Body of pancreas (tissue), 4 donors: ENCODE results near the gene MRPL39. TPM values are rescaled to one million over a fixed set of nuclear protein-coding genes. Genes with fewer than 3 reads are reported as not detected.

Experiments
- ATAC-seq: fragments of 150-250 bp; one replicate; pipeline ENCODE4 v1.9.1; 2016
- DNase-seq, 4 donors: peaks; one replicate each; pipeline ENCODE4 v3.0.0-alpha.2; 2019
- H3K27ac ChIP-seq, 4 donors: fragments of 200-600 bp; sonication (generic); 1 replicate in 3 of 4; 2 replicates in 1 of 4; pipeline versions ENCODE4 v1.5.1 to v1.6.1; 2016 to 2019; ENCODE audit warnings: mild to moderate bottlenecking in 1 of 4, mixed read lengths in 1 of 4, moderate library complexity in 1 of 4
- H3K27me3 ChIP-seq, 2 donors: fragments of 200-600 bp; sonication (generic); one replicate each; pipeline ENCODE4 v1.6.0; 2016; ENCODE audit warnings: mild to moderate bottlenecking in 1 of 2
- H3K36me3 ChIP-seq, 2 donors: fragments of 200-600 bp; sonication (generic); replicated peaks in 1 of 2; 2 replicates each; pipeline ENCODE4 v1.5.1; 2016; ENCODE audit warnings: low read depth in 2 of 2; ENCODE audit not compliant: insufficient read depth in 1 of 2
- H3K4me1 ChIP-seq: fragments of 200-600 bp; sonication (generic); one replicate; pipeline ENCODE4 v1.6.0; 2016
- H3K4me3 ChIP-seq, 2 donors: fragments of 200-600 bp; sonication (generic); 1 replicate in 1 of 2; 2 replicates in 1 of 2; pipeline ENCODE4 v1.5.1; 2016 to 2019
- H3K9me3 ChIP-seq, 3 donors: fragments of 200-600 bp; sonication (generic); 1 replicate in 2 of 3; 2 replicates in 1 of 3; pipeline ENCODE4 v1.5.1; 2016
- POLR2A ChIP-seq, 3 donors: fragments of 450-650 bp; IDR thresholded peaks; one replicate each; pipeline ENCODE4 v1.6.1; 2016; ENCODE audit warnings: antibody characterized with exemption in 3 of 3, mild to moderate bottlenecking in 2 of 3
- WGBS, 2 donors: methylation state at CpG; one replicate each; pipeline ENCODE4 v1.1.5; 2017; 5-methylcytosine and 5-hydroxymethylcytosine counted together
- intact Hi-C: fragments of 100-400 bp; cut with DNase I; formaldehyde crosslinking; loops from one replicate; pipeline ENCODE4 v1.15.1; 2023
- total RNA-seq, 2 donors: library from RNA; depleted of rRNA; stranded (reverse); fragments of >200 nt; gene quantifications; one replicate each; pipeline ENCODE4 v1.1.0, GENCODE V29; 2016
- TF ChIP-seq, protein P1 (sequence below), 7 experiments: fragments of 450-650 bp in 4 of 7; fragments of 200-600 bp in 3 of 7; sonication (generic) in 3 of 7; IDR thresholded peaks; one replicate each; pipeline ENCODE4 v1.5.1; 2016 to 2019; ENCODE audit warnings: antibody characterized with exemption in 7 of 7

MRPL39 gene
- total RNA-seq, 2 donors from 2014 or later, result 4.4 to 6.3 TPM

DNA sequence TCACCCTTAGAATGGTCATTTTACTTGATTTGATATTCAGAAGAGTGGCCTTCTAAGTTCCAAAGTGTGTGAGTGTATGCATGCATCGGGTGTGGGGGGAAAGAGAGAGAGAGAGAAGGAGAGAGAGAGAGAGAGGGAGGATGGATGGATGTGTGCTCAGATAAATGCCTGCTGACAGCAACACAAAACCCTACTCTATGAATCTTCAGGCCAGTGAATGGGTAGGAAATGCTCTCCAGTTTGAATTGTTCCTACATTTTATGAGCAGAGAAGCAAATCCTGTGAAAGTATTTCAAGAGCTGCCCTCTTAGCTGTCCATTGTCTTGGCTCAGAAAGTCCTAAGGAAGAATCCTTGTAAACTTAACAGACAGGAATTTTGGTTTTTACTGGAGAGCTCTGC, 39.2 kb upstream of the MRPL39 start:
- no peaks in the 10 kb centered on the region for H3K9me3 ChIP-seq
- H3K27ac ChIP-seq, result no peak overlapping the region
- intact Hi-C loops, result no loop called here
- 55 to 63% methylated on average over 1 of the region's 1 CpG for WGBS, 2 donors
- H3K4me1 ChIP-seq, result no peaks in the 10 kb centered on the region
- H3K27me3 ChIP-seq, result no peaks in the 10 kb centered on the region
- TF ChIP-seq, protein P1, sequence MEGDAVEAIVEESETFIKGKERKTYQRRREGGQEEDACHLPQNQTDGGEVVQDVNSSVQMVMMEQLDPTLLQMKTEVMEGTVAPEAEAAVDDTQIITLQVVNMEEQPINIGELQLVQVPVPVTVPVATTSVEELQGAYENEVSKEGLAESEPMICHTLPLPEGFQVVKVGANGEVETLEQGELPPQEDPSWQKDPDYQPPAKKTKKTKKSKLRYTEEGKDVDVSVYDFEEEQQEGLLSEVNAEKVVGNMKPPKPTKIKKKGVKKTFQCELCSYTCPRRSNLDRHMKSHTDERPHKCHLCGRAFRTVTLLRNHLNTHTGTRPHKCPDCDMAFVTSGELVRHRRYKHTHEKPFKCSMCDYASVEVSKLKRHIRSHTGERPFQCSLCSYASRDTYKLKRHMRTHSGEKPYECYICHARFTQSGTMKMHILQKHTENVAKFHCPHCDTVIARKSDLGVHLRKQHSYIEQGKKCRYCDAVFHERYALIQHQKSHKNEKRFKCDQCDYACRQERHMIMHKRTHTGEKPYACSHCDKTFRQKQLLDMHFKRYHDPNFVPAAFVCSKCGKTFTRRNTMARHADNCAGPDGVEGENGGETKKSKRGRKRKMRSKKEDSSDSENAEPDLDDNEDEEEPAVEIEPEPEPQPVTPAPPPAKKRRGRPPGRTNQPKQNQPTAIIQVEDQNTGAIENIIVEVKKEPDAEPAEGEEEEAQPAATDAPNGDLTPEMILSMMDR (IDR thresholded peaks at IDR 0.05), result no peak
- no peak for TF ChIP-seq POLR2A (IDR thresholded peaks at IDR 0.05)
- no peak for DNase-seq
- H3K36me3 ChIP-seq, result no peaks in the 10 kb centered on the region
- ATAC-seq, result no peak
- no peak overlapping the region for H3K4me3 ChIP-seq

DNA sequence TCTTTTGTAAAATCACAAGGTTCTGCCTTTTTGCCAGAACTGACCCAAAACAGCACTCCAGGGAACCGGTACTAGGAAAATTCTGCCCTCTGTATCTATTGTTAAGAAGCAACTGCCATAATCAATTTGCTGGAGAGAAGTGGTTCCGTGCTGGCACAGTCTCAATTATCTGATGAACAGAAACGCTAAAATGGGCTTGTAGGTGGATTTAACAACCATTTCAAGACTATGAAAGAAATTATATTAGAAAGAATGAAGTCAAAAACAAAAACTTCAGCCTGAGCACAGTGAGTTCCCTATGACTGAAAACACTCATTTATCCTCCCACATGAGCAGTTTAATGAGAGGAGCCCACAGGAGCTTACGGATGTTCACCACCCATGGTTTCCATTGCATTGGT, 36.2 kb upstream of the MRPL39 start:
- TF ChIP-seq POLR2A (IDR thresholded peaks at IDR 0.05), result no peak
- TF ChIP-seq, protein P1 (IDR thresholded peaks at IDR 0.05), result no peak
- H3K36me3 ChIP-seq, result no peaks in the 10 kb centered on the region
- H3K4me3 ChIP-seq, result no peak overlapping the region
- WGBS, 2 donors, result 67 to 73% methylated on average over 4 of the region's 4 CpGs
- intact Hi-C loops, result no loop called here
- H3K4me1 ChIP-seq, result peaks cover 17% of the 10 kb centered on the region
- no peaks in the 10 kb centered on the region for H3K27me3 ChIP-seq
- H3K27ac ChIP-seq, result no peak overlapping the region
- H3K9me3 ChIP-seq, result no peaks in the 10 kb centered on the region
- ATAC-seq (no peak), DNase-seq (no peak)

DNA sequence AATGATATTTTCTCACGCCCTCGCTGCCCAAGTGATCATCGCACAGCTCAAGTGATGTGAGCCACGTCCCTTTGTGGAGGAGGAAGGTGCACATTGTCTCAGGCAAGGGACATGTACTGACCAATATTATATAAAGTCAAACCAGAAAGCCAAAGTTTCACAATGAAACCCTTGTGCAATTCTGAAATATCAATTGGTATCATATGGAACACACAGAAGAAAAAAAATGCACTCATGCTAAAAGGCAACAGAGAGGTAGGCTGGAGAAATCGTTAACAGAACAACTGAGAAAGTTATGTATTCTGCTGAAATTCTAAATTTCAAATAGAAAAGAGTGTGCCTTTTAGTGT, 33.6 kb upstream of the MRPL39 start:
- Histone ChIP-seq H3K36me3 (no peaks in the 10 kb centered on the region), H3K27me3 (no peaks in the 10 kb centered on the region), H3K27ac (no peak overlapping the region), H3K4me3 (no peak overlapping the region), H3K9me3 (no peaks in the 10 kb centered on the region), H3K4me1 (peaks cover 18% of the 10 kb centered on the region)
- TF ChIP-seq POLR2A (IDR thresholded peaks at IDR 0.05), result no peak
- TF ChIP-seq, protein P1 (IDR thresholded peaks at IDR 0.05), result no peak
- 58 to 62% methylated on average over 5 of the region's 5 CpGs for WGBS, 2 donors
- DNase-seq, result no peak
- intact Hi-C loops, result no loop called here
- no peak for ATAC-seq

DNA sequence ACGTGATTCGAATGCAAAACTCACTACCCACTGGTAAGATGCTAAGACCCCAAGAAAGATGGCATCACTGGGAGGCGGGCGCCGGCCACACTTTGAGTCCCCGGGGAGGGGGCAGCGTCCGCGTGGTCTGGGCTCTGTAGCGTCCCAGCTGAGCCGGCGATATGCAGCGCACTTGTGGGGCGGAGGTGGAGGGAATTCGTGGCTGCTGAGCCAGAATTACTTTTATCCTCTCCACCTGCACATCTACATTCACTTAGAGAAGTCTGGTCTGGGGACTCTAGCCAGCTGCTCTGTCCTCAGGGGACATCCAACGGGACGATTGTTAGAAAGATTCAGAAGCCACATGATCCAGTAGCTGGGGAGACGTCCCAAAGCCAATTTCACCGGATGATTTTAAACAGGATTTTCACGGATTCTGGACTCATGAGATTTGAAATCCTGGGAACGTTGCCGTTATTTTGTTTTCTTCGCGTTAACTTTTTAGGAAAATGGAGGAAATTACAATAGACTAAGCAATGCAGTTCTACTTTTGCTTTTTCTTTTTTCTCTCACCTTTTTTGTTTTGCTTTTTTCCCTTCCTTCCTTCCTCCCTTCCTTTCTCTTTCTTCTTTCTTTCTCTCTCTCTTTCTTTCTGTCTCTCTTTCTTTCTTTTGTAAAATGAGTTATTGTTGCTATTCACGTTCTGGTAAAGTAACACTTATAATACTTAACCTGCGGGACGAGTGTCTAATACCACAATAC, 33.1 kb upstream of the MRPL39 start:
- WGBS, 2 donors, result 8 to 10% methylated on average over 27 of the region's 27 CpGs
- ATAC-seq, result peak; percentile 35
- DNase-seq, result peak in 2 of 4 donors; percentile 15 to 21
- intact Hi-C loops, result no loop called here
- Histone ChIP-seq H3K27ac (peak overlapping the region in 1 of 4 donors; percentile 12), H3K9me3 (no peaks in the 10 kb centered on the region), H3K27me3 (no peaks in the 10 kb centered on the region), H3K4me3 (no peak overlapping the region), H3K36me3 (no peaks in the 10 kb centered on the region), H3K4me1 (peaks cover 18% of the 10 kb centered on the region)
- TF ChIP-seq, protein P1 (IDR thresholded peaks at IDR 0.05), result no peak
- TF ChIP-seq POLR2A (IDR thresholded peaks at IDR 0.05), result no peak
